ENCODE measurements around the gene KRTAP12-3. TPM values are rescaled to one million over a fixed set of nuclear protein-coding genes. Genes with fewer than 3 reads are reported as not detected.
"Not testable (repeated sequence)": the region's sequence is repeated elsewhere in the genome, so short reads cannot be mapped to it uniquely, and the experiment has no call there.

The KRTAP12-3 gene
- total RNA-seq, 3 donors from 2014 or later: not detected

GRCh38 chr21:44653656-44654575, 3.8 kb upstream of the KRTAP12-3 start:
- intact Hi-C loops (cut with DNase I, micrococcal nuclease): no loop called here
- Histone ChIP-seq H3K4me3 (no peak overlapping the region), H3K9me3 (no peaks in the 10 kb centered on the region), H3K36me3 (ENCODE audit: low read depth) (no peaks in the 10 kb centered on the region), H3K4me1 (ENCODE audit: low read depth) (no peaks in the 10 kb centered on the region)
- DNase-seq (peak in 2 of 3 donors; percentile 8 to 33), ATAC-seq (peak; percentile 53)
- no peak for TF ChIP-seq CTCF (IDR thresholded peaks at IDR 0.05)

- H3K4me3 ChIP-seq: no peak within 1 kb of the TSS
- ATAC-seq: no peak
- no peaks in the 10 kb centered on the region for H3K4me1 ChIP-seq (ENCODE audit: low read depth)
- H3K36me3 ChIP-seq (ENCODE audit: low read depth): no peaks in the 10 kb centered on the region
- intact Hi-C loops (cut with DNase I, micrococcal nuclease): no loop called here
- H3K9me3 ChIP-seq: no peaks in the 10 kb centered on the region
- no peak for DNase-seq
- TF ChIP-seq CTCF (IDR thresholded peaks at IDR 0.05): no peak
Observed at GRCh38 chr21:44654576-44655175, 3.1 kb upstream of the KRTAP12-3 start, which contains the start of gene KRTAP12-4. KRTAP12-4 (minus strand) TSS chr21:44654659; CDS start chr21:44654614, 45 bp downstream.

GRCh38 chr21:44656868-44657267, 864 bp upstream of the KRTAP12-3 start:
- DNase-seq (no peak), ATAC-seq (no peak)

GRCh38 chr21:44658541-44658910, 794 bp downstream of the KRTAP12-3 start:
- TF ChIP-seq CTCF (IDR thresholded peaks at IDR 0.05): no peak
- DNase-seq: no peak

More at GRCh38 chr21:44656868-44657267, 864 bp upstream of the KRTAP12-3 start:
- Histone ChIP-seq H3K4me3 (no peak overlapping the region), H3K4me1 (ENCODE audit: low read depth) (no peaks in the 10 kb centered on the region), H3K9me3 (no peaks in the 10 kb centered on the region), H3K36me3 (ENCODE audit: low read depth) (no peaks in the 10 kb centered on the region)
- intact Hi-C loops (cut with DNase I, micrococcal nuclease): no loop called here
- no peak for TF ChIP-seq CTCF (IDR thresholded peaks at IDR 0.05)

GRCh38 chr21:44658913-44659595, 1.3 kb downstream of the KRTAP12-3 start:
- H3K4me1 ChIP-seq (ENCODE audit: low read depth): no peaks in the 10 kb centered on the region
- peak; percentile 49 for ATAC-seq
- TF ChIP-seq CTCF (IDR thresholded peaks at IDR 0.05): no peak

More at GRCh38 chr21:44658541-44658910, 794 bp downstream of the KRTAP12-3 start:
- no peaks in the 10 kb centered on the region for H3K4me1 ChIP-seq (ENCODE audit: low read depth)
- ATAC-seq: no peak
- no peaks in the 10 kb centered on the region for H3K9me3 ChIP-seq
- intact Hi-C loops (cut with DNase I, micrococcal nuclease): no loop called here
- H3K36me3 ChIP-seq (ENCODE audit: low read depth): no peaks in the 10 kb centered on the region
- no peak overlapping the region for H3K4me3 ChIP-seq

GRCh38 chr21:44661567-44661966, 3.8 kb downstream of the KRTAP12-3 start:
- intact Hi-C loops (cut with DNase I, micrococcal nuclease); DNase-seq; H3K36me3 ChIP-seq (ENCODE audit: low read depth); H3K9me3 ChIP-seq; ATAC-seq; H3K4me3 ChIP-seq; H3K4me1 ChIP-seq (ENCODE audit: low read depth): not testable (repeated sequence)

More at GRCh38 chr21:44658913-44659595, 1.3 kb downstream of the KRTAP12-3 start:
- intact Hi-C loops (cut with DNase I, micrococcal nuclease): no loop called here
- DNase-seq: peak in 1 of 3 donors; percentile 7
- H3K4me3 ChIP-seq: no peak overlapping the region
- H3K36me3 ChIP-seq (ENCODE audit: low read depth): no peaks in the 10 kb centered on the region
- no peaks in the 10 kb centered on the region for H3K9me3 ChIP-seq

Data from mucosa of descending colon (tissue), 3 donors.